GM19025 (cell line): ENCODE data around the gene PLCB1.

Experiments
- ATAC-seq: cut with Tn5 transposase; IDR thresholded peaks from one replicate; pipeline ENCODE4 v1.9.1; 2021; ENCODE audit warnings: mild to moderate bottlenecking, low read depth, moderate library complexity; ENCODE audit not compliant: unreplicated experiment

PLCB1 gene

GRCh38 chr20:8726460-8726859 lies 594.4 kb downstream of the PLCB1 start:
- ATAC-seq, result no peak

- ATAC-seq, result no peak
Observed at GRCh38 chr20:8735014-8735413, 602.9 kb downstream of the PLCB1 start.

- no peak for ATAC-seq
Observed at GRCh38 chr20:8735674-8736073, 603.6 kb downstream of the PLCB1 start.

- ATAC-seq, result peak; percentile 76
Observed at GRCh38 chr20:8740265-8740664, 608.2 kb downstream of the PLCB1 start.

- ATAC-seq, result no peak
Observed at GRCh38 chr20:8744228-8744844, 612.3 kb downstream of the PLCB1 start.

- no peak for ATAC-seq
Observed at GRCh38 chr20:8749101-8749500, 617.0 kb downstream of the PLCB1 start.

- ATAC-seq, result no peak
Observed at GRCh38 chr20:8749986-8750385, 617.9 kb downstream of the PLCB1 start.

- ATAC-seq, result no peak
Observed at GRCh38 chr20:8755340-8756118, 623.5 kb downstream of the PLCB1 start.

GRCh38 chr20:8756410-8756809 lies 624.3 kb downstream of the PLCB1 start:
- ATAC-seq, result no peak

GRCh38 chr20:8757146-8757545 lies 625.1 kb downstream of the PLCB1 start:
- no peak for ATAC-seq

GRCh38 chr20:8764344-8764962 lies 632.4 kb downstream of the PLCB1 start:
- no peak for ATAC-seq

- ATAC-seq, result no peak
Observed at GRCh38 chr20:8766868-8767390, 634.9 kb downstream of the PLCB1 start.

- ATAC-seq, result no peak
Observed at GRCh38 chr20:8774412-8774811, 642.3 kb downstream of the PLCB1 start.

GRCh38 chr20:8777911-8778310 lies 645.8 kb downstream of the PLCB1 start:
- no peak for ATAC-seq

- ATAC-seq, result no peak
Observed at GRCh38 chr20:8778387-8778786, 646.3 kb downstream of the PLCB1 start.

- no peak for ATAC-seq
Observed at GRCh38 chr20:8780915-8781314, 648.8 kb downstream of the PLCB1 start.

GRCh38 chr20:8782804-8783203 lies 650.7 kb downstream of the PLCB1 start:
- ATAC-seq, result no peak

GRCh38 chr20:8783734-8784133 lies 651.7 kb downstream of the PLCB1 start:
- ATAC-seq, result no peak

GRCh38 chr20:8786383-8786782 lies 654.3 kb downstream of the PLCB1 start:
- ATAC-seq, result no peak

GRCh38 chr20:8787090-8787489 lies 655.0 kb downstream of the PLCB1 start:
- no peak for ATAC-seq

- ATAC-seq, result no peak
Observed at GRCh38 chr20:8788275-8788674, 656.2 kb downstream of the PLCB1 start.
